HG02763 (cell line): Measurements from ENCODE around the gene MAP3K3.

Experiments
- ATAC-seq: cut with Tn5 transposase; IDR thresholded peaks from one replicate; pipeline ENCODE4 v1.9.1; 2021; ENCODE audit warnings: mild to moderate bottlenecking, moderate library complexity; ENCODE audit not compliant: unreplicated experiment

The MAP3K3 gene

GRCh38 chr17:63621229-63621683, 961 bp upstream of the MAP3K3 start:
- no peak for ATAC-seq

DNA sequence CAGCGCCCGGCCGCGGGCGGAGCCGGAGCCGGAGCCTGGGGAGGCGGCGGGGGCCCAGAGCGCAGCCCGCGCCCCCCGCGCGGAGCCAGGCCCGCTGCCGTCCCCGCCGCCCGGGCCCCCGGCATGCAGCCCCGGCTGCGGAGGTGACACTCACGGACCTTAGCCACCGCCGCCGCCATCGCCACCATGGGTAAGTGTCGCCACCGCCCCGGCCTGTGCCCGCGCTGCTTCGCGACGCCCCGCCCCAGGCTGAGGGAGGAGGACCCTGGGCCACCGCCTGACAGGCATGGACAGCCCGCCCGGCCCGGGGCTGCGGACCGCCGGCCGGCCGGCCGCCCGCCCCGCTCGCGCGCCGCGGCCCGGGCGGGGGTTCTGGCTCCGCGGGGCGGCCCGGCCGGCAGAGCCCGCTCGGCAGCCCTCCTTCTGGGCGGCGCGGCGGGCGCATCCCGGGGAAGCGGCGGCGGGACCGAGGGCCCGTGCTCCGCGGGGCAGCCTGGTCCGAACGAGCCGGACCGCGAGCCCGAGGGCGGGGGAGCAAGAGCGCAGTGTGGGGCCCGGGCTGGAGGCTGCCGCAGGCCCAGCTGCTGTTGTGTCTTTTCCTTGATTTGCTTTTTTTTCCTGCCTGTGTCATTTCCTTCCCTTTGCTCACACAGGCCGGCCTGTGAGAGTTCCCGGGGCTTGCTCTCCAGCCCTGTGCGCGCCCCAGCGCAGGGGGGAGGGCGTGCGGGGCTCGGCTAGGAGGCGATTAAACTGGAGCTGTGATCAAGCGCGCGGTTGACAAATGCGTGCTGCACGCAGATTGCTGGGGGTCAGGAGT, 565 bp downstream of the MAP3K3 start:
- peak; percentile 25 for ATAC-seq

DNA sequence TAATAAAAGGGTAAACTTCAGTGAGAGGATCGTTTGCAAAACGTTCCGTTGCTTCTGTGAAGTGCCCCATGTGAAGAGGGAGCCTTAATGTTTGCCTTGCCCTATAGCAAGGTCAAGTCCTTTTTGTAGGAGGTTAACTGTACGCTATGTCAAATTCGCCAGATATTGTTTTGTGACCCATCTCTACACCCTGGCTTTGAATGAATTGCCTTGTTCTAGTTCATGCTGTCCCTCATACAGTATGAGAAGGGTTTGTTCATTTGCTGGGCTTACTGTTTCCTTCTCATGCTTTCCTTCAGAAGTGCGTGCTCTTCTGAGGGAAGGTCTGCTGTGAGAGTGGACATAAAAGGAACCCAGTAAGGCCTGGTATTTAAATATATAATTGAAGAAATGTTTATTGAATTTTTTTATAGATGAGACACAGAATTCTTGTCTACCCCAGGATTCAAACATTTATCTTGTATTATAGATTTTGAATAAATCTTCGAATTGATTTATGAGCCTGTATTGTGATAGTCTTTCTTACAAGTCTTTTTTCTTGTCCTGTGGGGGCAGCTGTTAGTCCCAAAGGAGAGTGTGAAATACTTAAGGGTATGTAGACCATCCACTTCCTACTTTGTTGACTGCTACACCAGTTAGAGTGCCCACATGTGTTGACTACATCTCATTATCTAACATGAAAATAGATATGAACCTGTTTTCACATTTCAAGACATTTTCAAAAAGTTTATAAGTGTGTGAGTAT, 1.7 kb downstream of the MAP3K3 start:
- no peak for ATAC-seq

DNA sequence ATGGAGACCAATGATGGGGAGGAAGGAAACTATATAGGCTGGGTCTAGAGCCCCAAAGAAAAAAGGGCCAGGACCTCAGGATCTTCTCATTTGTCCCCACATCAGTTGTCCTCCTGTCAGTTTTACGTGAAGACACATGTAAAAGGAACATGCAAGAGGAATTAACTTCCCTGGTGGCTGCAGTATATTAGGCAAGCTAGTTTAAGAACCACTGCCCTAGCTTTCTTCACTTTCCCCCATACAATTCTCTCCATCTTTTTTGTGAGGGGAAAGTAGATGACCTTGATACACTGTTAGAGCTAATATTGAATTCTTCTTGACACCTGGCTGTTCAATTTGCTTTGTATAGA, 2.3 kb downstream of the MAP3K3 start:
- ATAC-seq: no peak

DNA sequence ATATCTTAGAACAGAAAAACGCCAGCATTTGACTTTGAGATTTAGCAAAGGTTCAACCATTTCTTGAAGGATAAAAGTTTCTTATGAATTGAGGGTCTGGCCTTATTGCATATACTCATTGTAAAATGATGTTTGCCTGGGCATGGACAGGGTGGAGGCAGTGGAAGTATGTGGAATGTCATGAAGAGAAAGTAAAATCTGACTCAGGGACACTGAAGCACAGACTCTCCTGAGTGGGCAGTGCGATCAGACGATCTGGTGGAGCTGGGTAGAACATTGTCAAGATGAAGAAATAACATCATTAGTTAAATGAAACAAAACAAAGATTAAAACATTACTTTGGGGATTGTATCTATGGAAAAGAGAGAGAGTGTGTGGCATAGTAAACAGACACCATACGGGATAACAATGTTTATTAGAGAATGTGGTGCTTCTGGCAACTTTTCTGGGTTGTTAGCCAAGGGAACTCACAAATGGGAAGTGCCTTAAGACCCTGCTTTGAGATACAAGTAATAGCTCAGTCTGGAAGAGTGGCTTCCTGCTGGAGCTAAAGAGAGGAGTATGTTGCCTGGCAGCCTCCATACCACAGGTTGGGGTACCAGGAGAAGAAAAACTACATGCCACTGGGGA, 4.4 kb downstream of the MAP3K3 start:
- no peak for ATAC-seq

DNA sequence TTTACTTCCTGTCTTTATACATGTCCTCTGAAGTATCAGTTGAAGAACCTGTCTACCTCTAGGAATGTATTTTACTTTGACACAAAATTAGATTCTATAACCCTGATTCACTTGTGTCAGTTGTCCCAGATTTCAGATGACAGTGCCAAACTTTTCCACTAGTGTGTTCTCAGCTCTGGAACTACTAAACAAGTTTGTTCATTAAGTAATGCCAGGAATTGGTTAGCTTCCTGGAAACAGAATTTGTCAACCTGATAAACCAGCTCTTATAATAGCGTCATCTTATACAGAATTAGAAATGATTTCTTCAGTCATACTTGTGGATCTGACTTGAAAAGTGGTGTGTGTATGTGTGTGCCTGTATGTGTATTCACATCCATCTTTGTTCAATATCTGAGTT, 7.4 kb downstream of the MAP3K3 start:
- ATAC-seq: no peak

- no peak for ATAC-seq
Measured at GRCh38 chr17:63631062-63631461, 8.8 kb downstream of the MAP3K3 start.

GRCh38 chr17:63631626-63632025, 9.4 kb downstream of the MAP3K3 start:
- ATAC-seq: no peak

DNA sequence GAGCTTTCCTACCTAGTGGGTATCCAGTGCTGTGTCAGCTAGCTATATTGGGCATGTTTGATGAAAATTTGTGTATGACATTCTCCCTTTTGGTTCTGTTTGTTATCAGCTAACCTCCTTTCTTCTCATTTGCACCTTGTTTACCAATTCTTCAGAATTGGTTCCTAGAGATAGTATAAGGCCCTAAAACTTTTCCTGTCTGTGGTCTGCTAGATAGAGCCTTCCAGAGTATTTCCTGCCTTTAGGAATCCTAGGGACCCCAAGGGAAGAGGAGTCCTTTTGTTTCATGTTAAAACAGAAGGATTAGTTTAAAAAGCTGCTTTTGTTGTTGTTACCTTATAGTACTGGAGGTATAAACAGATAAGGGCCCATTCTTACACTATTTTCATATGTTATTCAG, 11.5 kb downstream of the MAP3K3 start:
- no peak for ATAC-seq

GRCh38 chr17:63634163-63634562, 11.9 kb downstream of the MAP3K3 start:
- ATAC-seq: no peak

DNA sequence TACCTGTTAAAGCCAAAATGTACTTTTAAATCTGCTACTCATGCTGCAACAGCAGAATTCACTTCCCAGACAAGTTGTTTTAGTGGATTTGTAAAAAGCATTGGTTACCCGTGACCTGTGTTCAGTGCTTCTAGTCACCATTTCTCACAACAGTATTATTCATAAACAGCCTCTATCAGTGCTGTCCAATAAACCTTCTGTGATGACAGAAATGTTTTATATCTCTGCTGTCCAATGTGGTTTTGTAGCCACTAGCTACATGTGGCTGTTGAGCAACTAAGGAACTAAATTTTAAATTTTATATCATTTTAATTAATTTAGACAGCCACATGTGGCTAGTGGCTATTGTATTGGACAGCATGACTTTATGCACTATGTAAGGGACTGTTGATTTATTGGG, 12.6 kb downstream of the MAP3K3 start:
- ATAC-seq: no peak

DNA sequence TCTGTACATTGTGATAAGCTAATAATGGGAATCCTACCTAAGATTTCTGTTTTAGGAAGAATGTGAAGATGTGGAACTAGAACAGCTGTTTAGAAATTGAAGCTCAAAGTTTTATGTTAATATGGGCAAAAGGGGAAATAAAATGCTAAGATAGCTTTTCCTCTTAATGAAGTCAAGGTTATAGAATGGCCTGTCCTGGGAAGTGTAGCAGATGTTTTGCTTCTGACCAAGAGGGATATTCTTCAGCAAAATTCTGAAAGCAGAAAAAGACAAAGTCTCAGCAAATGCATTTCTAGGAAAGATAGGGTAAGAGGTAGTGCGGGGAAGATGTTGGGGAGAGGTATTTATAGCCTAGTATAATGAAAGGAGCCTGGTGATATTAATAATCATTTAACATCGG, 13.1 kb downstream of the MAP3K3 start:
- ATAC-seq: no peak

DNA sequence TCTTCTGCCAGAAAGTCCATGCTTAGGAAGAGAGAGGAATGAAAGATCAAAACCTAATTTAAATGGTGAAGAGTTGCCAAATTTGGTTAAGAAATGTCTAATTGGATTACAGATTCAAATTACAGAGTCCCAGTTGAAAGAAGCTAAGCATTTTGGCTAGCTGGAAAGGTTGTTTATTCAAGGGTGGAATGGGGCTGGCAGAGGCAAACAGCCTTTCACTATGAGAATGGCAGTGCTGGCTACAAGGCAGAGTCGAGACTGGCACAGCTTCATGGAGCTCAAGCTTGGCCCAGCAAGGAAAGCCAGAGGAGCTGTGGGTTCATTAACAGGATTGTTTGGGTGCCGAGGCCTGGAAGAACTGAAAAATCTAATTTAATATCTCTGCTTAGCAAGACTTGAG, 13.6 kb downstream of the MAP3K3 start:
- no peak for ATAC-seq

DNA sequence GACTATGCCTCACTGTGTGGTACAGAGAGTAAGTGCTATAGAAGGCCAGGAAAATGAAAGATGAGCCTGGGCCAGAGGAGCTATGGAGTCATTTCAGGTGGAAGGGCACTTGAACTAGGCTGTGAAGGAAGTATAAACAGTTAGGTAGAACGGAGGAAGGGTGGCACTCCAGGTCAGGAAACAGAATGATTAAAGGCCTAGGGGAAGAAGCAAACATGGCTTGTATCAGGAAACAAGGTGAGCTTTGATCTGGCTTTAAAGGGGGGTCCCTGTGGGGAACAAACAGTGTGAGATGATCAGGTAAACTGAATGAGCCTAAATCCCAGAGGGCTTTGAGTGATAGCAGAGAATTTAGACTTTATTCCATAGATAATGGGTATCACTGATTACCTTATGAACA, 16.9 kb downstream of the MAP3K3 start:
- ATAC-seq: no peak

DNA sequence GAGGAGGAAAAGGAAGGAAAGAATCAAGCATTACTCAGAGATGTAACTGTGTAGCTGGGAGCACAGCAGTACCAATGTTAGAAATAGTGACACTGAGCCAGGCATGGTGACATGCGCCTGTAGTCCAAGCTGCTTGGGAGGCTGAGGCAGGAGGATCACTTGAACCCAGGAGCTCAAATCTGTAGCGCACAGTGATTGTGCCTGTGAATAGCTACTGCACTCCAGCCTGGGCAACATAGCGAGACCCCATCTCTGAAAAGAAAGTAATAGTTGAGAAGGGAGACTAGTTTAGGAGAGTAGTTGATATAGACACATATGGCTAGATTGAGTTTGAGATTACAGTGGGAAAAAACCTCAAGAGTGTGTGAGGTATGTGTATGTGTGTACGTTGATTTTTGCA, 17.8 kb downstream of the MAP3K3 start:
- ATAC-seq: no peak

DNA sequence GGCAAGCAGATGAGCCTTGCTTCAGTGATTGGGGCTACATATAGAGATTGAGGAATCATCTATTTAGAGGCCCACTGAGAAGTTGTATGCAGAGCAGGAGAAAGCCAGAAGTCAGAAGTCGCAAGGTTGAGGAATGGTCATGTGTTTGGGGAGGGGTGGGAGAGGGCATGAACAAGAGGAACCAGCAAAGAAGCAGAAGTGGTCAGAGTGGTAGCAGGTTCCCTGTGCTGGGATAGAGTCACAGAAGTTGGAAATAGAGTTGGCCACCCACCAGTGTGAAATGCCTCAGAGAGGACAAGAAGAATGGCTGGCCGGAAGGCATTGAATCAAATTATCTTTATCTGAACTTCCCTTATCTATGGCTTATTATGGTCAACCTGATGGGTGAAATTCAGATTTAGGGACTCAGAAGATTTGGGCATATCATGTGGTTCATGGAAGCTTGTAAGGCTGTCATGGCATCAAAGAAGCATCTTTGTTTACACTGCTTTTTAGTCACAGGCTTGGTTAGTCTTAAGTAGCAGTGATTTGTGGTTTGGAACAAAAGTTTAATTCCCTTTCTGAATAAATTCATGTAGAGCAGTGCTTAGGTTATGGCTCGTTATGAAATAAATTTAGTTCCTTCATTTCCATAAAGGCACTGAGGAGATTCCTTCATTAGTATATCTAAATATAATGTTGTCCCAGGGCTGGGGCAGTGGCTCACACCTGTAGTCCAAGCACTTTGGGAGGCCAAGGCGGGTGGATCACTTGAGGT, 19.7 kb downstream of the MAP3K3 start:
- no peak for ATAC-seq

DNA sequence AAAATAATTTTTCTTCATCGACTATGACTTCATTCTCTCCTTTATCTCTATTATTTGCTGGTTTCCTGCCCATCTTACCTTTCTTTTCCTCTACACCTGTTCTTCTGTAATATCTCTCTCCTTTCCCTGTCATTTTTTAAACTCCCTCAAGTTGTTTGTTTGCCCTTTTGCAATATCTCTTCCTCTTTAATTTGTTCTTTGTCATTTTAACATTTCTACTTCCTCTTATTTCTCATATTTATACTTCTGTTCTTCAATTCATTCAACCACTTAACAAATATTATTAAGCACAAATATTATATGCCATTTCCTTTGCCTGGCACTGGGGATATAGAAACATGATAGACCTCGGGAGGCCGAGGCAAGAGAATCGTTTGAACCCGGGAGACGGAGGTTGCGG, 22.6 kb downstream of the MAP3K3 start:
- no peak for ATAC-seq

DNA sequence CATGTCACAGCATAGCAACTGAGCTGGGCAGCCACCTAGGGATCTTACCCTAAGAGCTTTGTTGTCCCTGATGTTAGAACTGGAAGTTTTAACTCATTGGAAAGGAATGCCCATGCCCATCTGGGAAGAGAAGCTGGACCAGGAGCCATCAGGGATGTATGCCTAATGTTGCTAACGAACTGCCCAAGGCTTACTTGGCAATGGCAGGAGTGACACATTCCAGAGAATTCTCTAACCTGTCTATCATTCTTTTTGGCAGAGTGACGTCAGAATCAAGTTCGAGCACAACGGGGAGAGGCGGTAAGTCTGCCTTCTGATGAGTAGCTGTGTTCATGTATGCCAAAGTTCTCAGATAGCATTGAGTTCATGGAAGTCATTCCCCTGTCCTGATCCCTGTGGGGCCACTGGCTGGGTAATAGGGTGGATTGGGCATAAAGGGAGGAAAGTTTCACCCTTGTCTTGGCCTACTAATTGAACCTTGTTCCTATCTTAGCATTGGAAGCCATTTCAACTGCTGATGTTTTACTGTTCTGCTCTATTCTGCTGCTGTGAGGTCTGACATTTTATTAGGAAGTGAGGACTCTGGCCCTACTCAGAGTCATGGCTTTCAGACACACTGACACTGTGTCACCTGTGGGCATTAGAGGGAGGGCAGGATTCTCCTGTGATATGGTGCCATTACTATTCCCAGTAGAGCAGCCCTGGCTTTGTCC, 23.7 kb downstream of the MAP3K3 start:
- peak; percentile 41 for ATAC-seq

- peak; percentile 64 for ATAC-seq
Measured at GRCh38 chr17:63646488-63646806, 24.2 kb downstream of the MAP3K3 start.

DNA sequence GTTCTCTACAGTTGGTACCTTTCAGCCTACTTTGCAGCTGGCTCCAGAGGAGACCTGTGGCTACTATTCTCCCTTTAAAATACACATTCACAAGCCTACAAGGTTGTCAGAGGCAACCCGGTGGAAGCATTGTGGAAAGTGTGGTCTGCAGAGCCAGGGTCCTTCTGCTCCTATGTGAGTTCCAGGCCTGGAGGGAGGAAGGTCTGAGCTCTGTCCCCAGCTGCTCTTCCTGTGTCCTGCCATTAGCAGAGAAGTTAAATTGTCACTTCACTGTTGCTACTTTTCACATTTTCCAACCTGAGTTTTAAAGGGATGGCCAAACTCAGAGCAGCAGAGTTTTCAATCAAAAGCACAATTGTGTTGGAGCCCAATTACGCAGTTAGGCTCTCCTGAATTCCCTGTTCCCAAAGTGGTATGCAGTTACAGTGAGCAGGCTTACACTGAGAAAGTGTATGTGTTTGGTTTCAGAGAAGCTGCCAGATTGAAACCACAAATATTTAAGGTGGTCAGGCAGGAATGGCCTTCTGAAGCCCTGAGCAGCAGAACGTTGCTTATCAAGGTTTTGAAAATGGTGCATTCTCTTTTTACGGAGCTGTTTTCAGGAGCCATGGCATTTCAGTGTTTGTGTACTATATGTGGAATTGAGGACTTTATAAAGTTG, 25.0 kb downstream of the MAP3K3 start:
- ATAC-seq: no peak
